ENCODE data around the gene BCL2L12.
"Not testable (repeated sequence)": the region's sequence is repeated elsewhere in the genome, so short reads cannot be mapped to it uniquely, and the experiment has no call there.

The BCL2L12 gene, protein sequence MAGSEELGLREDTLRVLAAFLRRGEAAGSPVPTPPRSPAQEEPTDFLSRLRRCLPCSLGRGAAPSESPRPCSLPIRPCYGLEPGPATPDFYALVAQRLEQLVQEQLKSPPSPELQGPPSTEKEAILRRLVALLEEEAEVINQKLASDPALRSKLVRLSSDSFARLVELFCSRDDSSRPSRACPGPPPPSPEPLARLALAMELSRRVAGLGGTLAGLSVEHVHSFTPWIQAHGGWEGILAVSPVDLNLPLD

DNA sequence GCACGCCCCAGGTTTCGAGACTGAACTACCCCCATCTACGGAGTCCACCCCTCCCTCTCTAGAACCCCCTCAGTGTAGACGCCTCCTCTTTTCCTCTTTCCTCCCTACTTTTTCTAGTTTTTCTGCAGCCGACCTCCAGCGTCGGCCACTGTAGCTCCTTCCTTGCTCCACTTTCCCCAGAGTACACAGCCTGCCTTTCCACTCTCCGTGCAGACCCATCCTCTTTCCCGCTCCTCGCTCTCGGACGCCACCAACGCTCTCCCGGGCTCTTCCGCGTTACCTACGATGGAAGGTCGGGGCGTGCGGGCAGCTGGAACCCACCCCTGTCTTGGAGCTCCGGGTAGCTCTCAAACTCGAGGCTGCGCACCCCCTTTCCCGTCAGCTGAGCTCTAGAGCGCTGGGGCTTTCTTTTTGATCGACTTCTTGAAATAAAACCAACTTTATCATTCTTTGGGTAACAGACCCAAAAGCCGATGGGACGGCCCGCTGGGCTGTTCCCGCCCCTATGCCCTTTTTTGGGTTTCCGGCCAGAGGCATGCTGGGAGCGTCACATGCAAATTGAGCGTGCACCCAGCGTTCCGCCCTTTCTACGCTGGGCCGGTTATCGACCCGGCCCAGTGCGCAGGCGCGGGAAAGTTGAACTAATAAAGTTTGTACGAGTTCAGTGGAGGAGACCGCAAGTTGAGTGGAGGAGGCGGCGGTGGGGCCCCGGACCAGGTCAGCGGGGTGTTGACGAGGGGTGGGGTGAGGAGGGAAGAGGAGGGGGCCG lies at the start of gene BCL2L12, which contains the start of gene IRF3:
BCL2L12 (plus strand) TSS at position 583 of the 769 bp plus-strand sequence. CDS start 760 bp downstream, outside the sequence.
IRF3 (minus strand) TSS at position 507 of the 769 bp plus-strand sequence. CDS start 1,019 bp downstream, outside the sequence.
- peak; percentile 93 for DNase-seq (ENCODE audit: low spot score)

DNA sequence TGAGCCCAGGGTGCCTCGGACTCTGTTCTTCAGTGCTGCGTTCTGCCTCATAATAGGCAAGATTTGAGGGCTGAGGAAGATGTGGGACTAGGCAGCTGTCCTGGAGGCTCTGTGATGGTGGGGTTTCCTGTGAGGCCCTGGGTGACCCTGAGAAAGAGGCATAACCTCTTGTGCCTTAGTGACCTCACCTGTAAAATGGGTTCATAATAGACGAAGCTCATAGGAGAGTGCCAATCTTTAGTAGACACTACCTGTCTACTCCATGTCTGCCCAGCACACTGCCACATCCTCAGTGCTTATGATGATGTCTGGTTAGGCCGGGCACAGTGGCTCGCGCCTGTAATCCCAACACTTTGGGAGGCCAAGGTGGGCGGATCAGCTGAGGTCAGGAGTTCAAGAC lies 49.2 kb upstream of the BCL2L12 start:
- DNase-seq (ENCODE audit: low spot score), result no peak

DNA sequence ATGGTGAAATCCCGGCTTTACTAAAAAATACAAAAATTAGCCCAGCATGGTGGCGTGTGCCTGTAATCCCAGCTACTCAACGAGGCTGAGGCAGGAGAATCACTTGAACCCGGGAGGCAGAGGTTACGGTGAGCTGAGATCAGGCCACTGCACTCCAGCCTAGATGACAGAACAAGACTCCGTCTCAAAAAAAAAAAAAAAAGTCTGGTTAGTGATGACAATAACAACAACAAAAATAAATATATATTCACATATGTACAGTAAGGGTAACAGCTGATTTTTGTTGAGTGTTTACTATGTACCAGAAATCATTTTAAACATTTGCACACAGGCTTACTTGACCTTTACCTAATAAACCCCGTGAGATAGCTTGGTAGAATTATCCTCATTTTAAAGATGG lies 48.8 kb upstream of the BCL2L12 start:
- DNase-seq (ENCODE audit: low spot score), result no peak

DNA sequence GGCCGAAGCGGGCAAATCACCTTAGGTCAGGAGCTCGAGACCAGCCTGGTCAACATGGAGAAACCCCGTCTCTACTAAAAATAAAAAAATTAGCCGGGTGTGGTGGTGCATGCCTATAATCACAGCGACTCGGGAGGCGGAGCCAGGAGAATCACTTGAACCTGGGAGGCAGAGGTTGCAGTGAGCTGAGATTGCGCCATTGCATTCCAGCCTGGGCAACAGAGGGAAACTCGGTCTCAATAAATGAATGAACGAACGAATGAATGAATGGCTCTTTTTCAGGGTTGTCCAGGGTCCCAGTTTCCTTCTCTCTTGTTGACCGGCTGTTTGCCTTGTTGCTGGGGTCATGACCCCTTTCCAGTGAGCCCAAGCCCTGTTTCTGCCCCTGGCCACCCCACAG lies 47.9 kb upstream of the BCL2L12 start:
- not testable (repeated sequence) for DNase-seq (ENCODE audit: low spot score)

- peak; percentile 51 for DNase-seq (ENCODE audit: low spot score)
Measured at GRCh38 chr19:49624967-49625910, 40.5 kb upstream of the BCL2L12 start.

DNA sequence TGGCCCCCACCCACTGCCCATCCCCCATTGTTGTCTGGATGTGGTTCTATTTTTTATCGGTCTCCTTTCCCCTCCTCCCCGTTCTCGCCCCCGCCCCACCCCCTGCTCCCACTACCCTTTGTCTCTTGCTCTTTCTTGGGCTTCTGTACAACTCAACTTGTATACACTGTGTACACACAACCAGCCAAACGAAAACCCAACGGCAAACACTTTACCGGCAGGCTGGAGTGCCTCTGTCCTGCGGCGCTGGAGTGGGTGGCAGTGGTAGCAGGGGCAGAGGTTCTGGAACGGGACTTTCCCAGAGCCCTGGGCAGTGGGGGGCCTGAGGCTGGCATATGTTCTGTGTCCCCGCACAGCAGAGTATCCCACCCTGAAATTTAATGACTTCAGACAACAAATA lies 39.5 kb upstream of the BCL2L12 start:
- DNase-seq (ENCODE audit: low spot score), result no peak

DNA sequence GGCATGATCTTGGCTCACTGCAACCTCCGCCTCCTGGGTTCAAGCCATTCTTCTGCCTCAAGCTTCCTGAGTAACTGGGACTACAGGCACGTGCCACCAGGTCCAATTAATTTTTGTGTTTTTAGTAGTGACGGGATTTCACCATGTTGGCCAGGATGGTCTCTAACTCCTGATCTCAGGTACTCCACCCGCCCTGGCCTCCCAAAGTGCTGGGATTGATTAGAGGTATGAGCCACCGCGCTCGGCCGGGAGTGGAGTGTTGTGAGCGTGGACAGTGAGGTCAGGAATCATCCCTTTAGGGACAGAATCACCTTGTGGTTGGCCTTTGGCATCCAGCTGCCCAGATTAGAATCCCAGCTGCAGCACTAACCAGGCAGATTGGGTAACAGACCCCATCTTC lies 36.1 kb upstream of the BCL2L12 start:
- DNase-seq (ENCODE audit: low spot score), result no peak

- DNase-seq (ENCODE audit: low spot score), result no peak
Measured at GRCh38 chr19:49631014-49631588, 34.6 kb upstream of the BCL2L12 start.

- no peak for DNase-seq (ENCODE audit: low spot score)
Measured at GRCh38 chr19:49631610-49632192, 34.0 kb upstream of the BCL2L12 start.

DNA sequence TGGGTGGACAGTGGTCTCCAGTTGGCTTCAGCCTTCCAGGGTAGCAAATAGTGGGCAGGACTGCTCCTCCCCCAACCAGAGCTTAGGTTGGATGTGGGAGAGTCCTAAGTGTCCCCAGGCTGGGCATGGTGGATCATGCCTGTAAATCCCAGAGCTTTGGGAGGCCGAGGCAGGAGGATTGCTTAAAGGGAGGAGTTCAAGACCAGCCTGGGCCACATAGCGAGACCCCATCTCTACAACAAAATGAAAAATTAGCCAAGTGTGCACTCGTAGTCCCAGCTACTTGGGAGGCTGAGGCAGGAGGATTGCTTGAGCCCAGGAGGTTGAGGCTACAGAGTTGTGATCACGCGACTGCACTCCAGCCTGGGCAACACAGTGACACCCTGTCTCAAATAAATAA lies 33.2 kb upstream of the BCL2L12 start:
- no peak for DNase-seq (ENCODE audit: low spot score)

DNA sequence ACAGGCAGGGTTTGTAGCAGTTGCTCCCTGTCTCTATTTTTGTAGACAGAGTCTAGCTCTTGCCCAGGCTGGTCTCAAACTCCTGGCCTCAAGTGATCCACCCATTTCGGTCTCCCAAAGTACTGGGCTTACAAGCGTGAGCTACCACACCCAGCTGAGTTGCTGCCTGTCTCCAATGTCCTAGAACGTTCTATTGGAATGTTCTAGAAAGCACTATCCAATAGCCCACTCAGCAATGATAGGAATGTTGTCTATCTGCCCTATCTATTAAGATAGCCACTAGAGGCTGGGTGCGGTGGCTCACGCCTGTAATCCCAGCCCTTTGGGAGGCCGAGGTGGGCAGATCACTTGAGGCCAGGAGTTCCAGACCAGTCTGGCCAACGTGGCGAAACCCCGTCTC lies 32.5 kb upstream of the BCL2L12 start:
- not testable (repeated sequence) for DNase-seq (ENCODE audit: low spot score)

DNA sequence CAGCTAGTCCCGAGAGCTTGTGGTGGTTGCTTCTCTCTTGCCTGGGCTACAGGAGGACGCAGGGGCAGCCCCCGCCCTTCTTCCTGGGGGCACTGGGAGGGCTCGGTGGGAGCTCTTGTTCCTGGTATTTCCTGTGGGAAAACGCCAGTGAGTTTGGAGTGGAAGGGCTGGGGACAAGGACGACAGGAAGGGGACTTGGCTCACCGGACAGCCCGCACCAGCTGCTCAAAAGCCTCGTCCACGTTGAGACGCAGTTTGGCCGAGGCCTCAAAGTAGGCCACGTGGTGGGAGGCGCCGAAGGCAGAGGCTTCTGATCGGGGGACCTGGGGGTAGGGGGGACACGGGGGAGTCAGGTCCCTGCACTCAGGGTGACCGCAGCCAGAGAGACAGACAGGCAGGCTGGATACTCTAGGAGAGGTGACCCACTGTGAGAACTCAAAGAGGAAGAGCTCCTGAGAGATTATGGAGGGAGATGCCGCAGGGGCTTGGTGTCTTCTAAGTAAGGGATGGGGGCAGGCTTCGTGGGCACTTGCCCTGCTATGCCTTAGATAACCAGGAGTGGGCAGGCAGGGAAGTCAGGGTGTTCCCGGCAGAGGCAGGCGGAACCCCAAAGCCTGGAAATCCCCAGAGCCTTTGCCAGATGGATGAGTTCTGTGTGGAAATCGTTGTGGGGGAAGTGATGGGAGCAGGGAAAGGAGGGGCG lies 30.1 kb upstream of the BCL2L12 start:
- DNase-seq (ENCODE audit: low spot score), result no peak

DNA sequence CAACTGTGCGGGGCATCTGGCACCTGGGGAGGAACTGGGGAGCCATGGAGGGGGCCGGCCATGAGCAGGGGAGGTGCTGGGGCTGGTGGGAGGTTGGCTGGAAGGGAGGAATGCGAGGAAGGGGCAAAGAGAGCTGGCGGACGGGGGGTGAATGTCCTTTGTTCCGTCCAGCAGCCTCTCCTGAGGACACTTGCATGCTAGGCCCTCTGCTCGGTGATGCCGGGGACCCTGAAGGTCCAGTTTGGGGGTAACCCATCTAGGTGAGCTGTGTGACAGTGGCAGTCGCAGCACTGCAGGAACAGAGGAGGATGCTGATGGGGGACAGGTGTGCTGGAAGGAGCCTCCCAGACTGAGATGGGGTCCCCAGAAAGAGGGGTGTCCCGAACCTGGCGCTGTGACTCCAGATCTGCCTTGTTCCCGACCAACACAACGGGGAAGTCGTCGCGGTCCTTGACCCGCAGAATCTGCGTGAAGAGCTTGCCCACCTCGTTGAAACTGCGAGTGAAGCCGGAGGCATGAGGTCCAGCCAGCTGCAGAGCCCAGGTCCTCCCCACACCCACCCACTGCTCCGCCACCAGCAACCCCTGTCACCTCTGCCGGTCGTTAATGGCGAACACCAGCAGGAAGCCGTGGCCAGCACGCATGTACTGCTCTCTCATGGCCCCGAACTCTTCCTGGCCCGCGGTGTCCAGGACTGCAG lies 29.4 kb upstream of the BCL2L12 start:
- no peak for DNase-seq (ENCODE audit: low spot score)

- DNase-seq (ENCODE audit: low spot score), result peak; percentile 65
Measured at GRCh38 chr19:49637821-49638738, 27.7 kb upstream of the BCL2L12 start.

DNA sequence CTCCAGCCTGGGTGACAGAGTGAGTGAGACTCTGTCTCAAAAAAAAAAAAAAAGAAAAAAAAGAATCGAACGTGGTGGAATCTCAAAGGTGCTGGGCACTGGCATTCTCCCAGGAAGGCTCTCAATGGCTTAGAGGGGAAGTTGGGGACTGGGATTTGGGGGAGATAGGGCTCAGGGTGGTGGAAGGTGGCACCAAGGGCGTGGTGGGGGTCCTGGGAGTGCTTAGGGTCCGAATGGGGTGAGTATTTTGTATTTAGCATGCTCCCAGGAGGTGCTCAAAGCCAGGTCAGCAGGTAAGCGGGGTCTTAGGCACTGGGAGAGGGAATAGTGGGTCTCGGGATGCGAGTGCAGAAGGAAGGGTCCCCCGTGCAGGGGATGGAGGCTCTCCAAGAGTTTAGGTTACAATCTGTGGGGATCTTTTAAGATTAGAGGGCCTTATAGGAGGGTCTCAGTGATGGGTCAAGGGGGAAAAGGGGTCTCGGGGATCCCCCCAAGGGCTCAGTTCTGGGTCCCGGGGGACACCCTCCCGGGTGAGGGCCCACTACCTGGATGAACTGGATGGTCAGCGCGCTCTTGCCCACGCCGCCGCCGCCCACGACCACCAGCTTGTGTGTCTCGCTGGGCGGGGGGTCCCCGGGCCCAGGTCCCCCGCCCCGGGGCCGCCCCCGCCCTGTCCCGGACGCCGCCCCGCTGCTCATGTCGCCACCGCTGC lies 26.2 kb upstream of the BCL2L12 start:
- no peak for DNase-seq (ENCODE audit: low spot score)

GRCh38 chr19:49640113-49640898 lies 25.4 kb upstream of the BCL2L12 start, which contains the start of gene RRAS:
TSS of gene RRAS (minus strand) at chr19:49640143. CDS start at chr19:49640098, 45 bp downstream.
- DNase-seq (ENCODE audit: low spot score), result peak; percentile 92

DNA sequence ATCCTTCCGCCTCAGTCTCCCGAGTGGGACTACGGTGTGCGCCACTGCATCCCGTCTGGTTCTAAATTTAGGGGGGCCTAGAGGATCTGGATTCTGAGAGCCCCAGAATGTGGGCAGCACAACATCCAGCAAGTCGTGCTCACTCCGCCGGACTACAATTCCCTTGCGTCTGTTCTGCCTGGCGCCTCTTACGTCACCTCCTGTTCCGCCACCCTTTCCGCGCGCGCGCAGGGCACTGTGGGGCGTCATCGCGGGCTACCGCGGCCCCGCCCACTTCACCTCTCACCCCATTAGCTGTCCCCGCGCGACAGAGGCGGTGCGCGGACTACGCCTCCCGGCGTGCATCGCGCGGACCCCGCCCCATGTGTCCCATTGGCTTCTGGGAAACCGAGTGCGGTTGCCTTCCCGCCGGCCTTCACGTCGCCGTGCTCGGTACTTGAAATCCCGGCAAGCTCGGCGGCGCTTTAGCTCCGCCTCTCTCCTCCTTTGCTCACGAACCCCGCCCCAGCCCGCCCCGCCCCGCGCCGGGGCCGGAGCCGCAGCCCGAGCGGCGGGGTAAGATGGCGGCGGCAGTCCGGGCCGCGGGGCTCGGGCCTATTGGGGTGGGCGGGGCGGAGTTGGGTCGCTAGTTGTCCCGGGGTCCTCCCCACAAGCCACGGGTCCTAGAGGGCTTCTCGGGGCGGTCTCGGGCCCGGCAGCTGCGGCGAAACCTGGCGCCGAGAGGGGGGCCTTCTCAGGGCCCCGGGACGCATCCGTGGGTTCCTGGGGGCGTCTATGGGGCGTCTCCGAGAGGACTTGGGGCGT lies 23.8 kb upstream of the BCL2L12 start, which contains the start of gene SCAF1:
SCAF1 (plus strand) TSS at position 522 of the 804 bp plus-strand sequence. CDS start 2,818 bp downstream, outside the sequence.
- DNase-seq (ENCODE audit: low spot score), result peak; percentile 94

Measured in iPS-NIHi11 (cell line).